ENCODE results near the gene IFT122.

IFT122 gene

GRCh38 chr3:129529436-129530210 lies 89.6 kb downstream of the IFT122 start:
- TF ChIP-seq CTCF (IDR thresholded peaks at IDR 0.05; ENCODE audit: low read depth, low read length): no peak
- no peak overlapping the region for H3K4me3 ChIP-seq (ENCODE audit: low read depth, low read length)
- in situ Hi-C loops (cut with HindIII; ENCODE audit: low sequenced_read_pairs): no loop called here
- no peak for DNase-seq (ENCODE audit: low read depth, low spot score)

- DNase-seq (ENCODE audit: low read depth, low spot score): peak; percentile 40
- in situ Hi-C loops (cut with HindIII; ENCODE audit: low sequenced_read_pairs): no loop called here
- H3K4me3 ChIP-seq (ENCODE audit: low read depth, low read length): no peak overlapping the region
- TF ChIP-seq CTCF (IDR thresholded peaks at IDR 0.05; ENCODE audit: low read depth, low read length): no peak
These were observed 90.3 kb downstream of the IFT122 start for GRCh38 chr3:129530251-129530791.

GRCh38 chr3:129530821-129531220 lies 90.8 kb downstream of the IFT122 start:
- in situ Hi-C loops (cut with HindIII; ENCODE audit: low sequenced_read_pairs): no loop called here
- no peak overlapping the region for H3K4me3 ChIP-seq (ENCODE audit: low read depth, low read length)
- no peak for TF ChIP-seq CTCF (IDR thresholded peaks at IDR 0.05; ENCODE audit: low read depth, low read length)
- DNase-seq (ENCODE audit: low read depth, low spot score): no peak

GRCh38 chr3:129531699-129532098 lies 91.7 kb downstream of the IFT122 start:
- H3K4me3 ChIP-seq (ENCODE audit: low read depth, low read length): no peak overlapping the region
- DNase-seq (ENCODE audit: low read depth, low spot score): no peak
- in situ Hi-C loops (cut with HindIII; ENCODE audit: low sequenced_read_pairs): no loop called here
- TF ChIP-seq CTCF (IDR thresholded peaks at IDR 0.05; ENCODE audit: low read depth, low read length): no peak

- no peak for DNase-seq (ENCODE audit: low read depth, low spot score)
- no peak overlapping the region for H3K4me3 ChIP-seq (ENCODE audit: low read depth, low read length)
- no peak for TF ChIP-seq CTCF (IDR thresholded peaks at IDR 0.05; ENCODE audit: low read depth, low read length)
- in situ Hi-C loops (cut with HindIII; ENCODE audit: low sequenced_read_pairs): no loop called here
These were observed 92.2 kb downstream of the IFT122 start for GRCh38 chr3:129532261-129532660.

- no peak for DNase-seq (ENCODE audit: low read depth, low spot score)
- H3K4me3 ChIP-seq (ENCODE audit: low read depth, low read length): no peak overlapping the region
- in situ Hi-C loops (cut with HindIII; ENCODE audit: low sequenced_read_pairs): no loop called here
- TF ChIP-seq CTCF (IDR thresholded peaks at IDR 0.05; ENCODE audit: low read depth, low read length): no peak
These were observed 93.4 kb downstream of the IFT122 start for GRCh38 chr3:129533406-129533805.
